Stimulated activated CD8-positive, alpha-beta memory T cell treated with anti-CD3 and anti-CD28 coated beads, Interleukin-15, amount 100 ng/mL, for 1 hour (primary cell): Measurements from ENCODE around the gene GMFB.
"Not testable (repeated sequence)": the region's sequence is repeated elsewhere in the genome, so short reads cannot be mapped to it uniquely, and the experiment has no call there.

Source experiments
- DNase-seq: peaks from one replicate; pipeline ENCODE4 v3.0.0-alpha.2; 2020; ENCODE audit warnings: low read depth

GMFB gene

GRCh38 chr14:54490445-54491175, 1.8 kb upstream of the GMFB start:
- no peak for DNase-seq

GRCh38 chr14:54489731-54490444, 1.1 kb upstream of the GMFB start:
- no peak for DNase-seq

DNA sequence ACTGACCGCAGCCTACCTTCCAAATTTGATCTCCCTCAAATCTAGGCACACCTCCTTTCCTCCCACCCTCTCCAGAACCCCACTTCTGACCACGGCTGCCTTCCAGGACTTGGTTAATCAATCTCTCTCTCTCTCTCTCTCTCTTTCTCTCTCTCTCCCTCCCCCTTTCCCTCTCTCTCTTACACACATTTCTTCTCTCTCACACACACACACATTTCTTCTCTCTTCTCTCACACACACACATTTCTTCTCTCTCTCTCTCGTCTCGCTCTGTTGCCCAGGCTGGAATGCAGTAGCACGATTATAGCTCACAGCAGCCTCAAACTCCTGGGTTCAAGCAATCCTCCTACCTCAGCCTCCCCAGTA, 521 bp upstream of the GMFB start:
- DNase-seq, result no peak

DNA sequence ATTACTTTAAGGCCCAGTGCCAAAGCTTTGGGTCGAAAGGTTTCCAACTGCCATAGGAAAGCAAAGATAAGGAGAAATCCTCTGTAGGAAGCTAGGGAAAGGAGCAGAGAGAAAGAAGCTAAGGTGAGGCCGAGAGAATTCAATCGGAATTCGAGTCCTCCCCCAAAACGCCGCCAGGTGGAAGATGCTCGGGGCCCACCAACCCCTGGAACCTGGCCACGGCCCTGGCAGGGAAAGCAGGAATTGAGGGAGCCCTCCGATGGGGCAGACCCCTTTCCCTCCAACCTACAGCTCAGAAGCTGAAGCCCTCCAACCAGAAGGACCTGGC, 498 bp downstream of the GMFB start:
- DNase-seq, result no peak

DNA sequence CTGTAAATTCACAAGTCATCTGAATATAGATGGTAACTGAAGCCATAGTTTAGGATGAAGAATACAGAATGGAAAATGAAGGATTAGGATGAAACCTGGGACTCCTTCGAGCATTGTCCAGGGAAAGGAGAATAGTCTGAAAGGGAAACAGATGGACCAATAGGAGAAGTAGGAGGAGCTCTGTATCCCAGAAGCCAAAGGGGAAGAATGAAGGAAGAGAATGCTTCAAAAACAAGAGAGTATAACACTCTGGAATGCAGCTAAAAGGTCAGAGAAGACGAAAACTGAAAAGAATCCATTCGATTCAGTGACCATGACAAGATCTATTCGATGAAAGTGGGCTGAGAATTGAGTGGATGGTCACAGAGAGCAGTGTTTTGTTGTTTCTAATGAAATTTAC, 1.0 kb downstream of the GMFB start:
- DNase-seq, result no peak

GRCh38 chr14:54486685-54487084, 2.1 kb downstream of the GMFB start:
- DNase-seq, result no peak

DNA sequence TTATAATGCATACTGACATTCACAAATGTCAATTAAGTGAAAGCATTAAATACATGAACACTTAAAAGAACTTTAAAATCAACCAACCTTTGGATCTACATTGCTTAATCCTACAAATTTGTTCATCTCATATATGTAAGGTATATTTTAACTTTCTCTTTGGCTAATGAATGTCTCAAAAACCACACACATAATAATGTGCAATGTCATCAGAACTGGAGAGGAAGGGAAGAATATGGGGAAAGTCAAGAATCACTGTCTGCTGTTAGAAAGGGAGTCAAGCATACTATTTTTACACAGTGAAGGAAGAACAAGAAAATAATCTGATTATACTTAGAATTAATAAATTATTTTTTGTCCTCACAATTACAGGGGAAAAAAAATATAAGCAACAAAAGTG, 4.9 kb downstream of the GMFB start:
- DNase-seq, result no peak

- DNase-seq, result no peak
Measured at GRCh38 chr14:54483073-54483745, 5.6 kb downstream of the GMFB start.

DNA sequence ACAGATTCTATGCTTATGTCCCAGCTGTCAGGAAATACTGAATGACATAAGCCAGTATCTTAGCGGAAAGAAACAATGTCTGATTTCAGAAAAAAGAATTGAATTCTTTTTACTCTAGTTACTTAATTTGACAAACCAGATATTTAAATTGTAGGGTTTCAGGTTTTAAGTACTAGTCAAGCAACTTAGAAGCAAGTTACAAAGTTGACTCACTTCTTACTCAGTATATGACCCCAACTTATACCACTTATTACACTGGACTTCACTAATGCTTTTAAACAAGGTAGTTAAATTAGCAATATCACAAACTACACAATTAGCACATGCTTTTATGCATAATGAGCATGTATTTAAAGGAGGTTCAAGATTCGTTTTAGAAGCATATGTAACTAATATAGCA, 7.1 kb downstream of the GMFB start:
- DNase-seq, result no peak

DNA sequence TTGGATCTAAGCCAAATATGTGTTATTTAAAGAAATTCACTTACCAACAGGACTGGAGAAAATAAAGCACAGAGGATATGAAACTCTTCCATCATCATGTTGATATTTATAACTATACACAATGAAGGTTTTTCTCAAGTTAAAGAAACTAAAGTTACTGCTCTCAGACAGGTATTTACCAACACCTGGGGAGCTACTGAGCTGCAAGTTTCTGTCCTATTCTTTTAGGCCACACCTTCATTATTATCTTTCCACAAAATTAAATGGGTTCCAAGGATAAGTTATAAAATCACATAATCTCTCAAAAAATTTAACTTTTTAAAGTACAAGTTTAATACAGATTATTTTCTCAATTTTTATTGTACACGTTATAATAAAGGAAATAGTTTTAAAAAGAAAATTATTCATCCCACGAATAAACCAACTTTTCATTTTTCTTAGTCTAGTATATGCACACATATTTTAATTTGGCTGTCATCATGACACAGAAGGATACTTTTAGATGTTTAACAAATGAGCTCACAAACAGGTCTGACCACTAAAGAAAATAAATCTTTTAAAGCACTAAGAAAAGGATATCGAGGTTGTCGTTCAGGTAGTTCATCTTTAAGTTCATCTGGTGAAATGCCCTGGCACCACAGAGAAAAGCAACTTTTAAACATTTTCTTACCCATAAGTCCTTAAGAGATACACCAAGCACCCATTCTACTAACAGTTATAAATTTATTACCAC, 7.8 kb downstream of the GMFB start:
- no peak for DNase-seq

GRCh38 chr14:54478636-54479215, 10.1 kb downstream of the GMFB start:
- DNase-seq, result no peak

DNA sequence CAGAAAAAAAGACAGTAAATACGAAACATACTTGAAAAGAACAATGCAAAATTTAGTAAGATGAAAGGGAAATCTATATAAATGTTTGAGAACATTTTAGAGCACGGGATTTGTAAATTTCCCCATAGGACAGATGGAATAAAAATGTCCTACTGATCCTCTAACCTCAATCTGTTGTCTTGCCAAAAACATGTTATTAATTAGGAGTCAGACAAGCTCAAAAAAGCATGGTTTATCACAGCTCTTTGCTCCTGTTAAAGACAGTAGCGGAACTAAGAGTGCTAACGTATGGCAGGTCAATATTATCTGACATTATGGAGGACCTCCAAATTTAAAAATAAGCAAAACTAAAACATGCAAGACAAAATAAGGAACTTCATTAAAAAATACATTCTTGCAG, 12.9 kb downstream of the GMFB start:
- no peak for DNase-seq

GRCh38 chr14:54475187-54475899, 13.4 kb downstream of the GMFB start:
- DNase-seq, result no peak

DNA sequence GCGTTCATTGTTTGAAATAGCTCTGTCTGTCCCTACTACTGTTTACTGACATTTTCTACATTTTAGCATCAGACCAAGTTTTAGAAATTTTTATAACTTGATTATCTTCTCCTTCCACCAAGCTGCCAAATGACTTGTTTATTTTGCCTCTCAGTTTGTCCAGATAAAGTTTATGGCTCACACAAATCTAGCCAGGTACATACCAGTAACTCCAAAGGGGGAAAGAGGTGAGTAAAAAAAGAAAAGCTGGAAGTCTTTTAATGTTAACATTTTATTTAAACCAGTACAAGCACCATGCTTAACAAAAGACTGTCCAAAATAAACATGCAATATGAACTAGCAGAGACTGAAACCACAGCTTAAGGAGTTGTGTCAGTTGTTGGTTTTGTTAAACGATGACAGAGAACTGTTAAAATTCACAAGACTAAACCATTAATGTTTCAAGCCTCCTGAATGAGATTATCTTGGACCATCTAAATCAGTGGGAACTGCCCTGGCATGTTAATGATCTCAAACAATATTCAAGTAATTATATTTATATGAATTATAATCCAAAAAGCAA, 14.5 kb downstream of the GMFB start:
- no peak for DNase-seq

- no peak for DNase-seq
Measured at GRCh38 chr14:54472315-54472714, 16.5 kb downstream of the GMFB start.

- no peak for DNase-seq
Measured at GRCh38 chr14:54471641-54472040, 17.1 kb downstream of the GMFB start.

DNA sequence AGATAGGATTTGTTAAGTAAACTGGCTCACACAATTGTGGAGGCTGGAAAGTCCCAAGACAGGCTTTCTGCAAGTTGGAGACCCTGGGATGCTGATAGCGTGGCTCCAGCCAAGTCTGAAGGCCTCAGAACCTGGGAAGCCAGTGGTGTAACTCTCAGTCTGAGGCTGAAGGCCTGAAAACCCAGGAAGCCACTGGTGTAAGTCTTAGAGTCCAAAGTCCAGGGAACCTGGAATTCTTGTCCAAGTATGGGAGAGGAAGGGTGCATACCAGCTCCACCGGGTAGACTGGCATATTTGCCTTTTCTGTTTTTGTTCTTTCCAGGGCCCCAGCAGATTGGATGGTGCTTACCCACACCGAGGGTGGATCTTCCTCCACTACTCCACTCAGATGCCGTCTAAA, 18.1 kb downstream of the GMFB start:
- no peak for DNase-seq

DNA sequence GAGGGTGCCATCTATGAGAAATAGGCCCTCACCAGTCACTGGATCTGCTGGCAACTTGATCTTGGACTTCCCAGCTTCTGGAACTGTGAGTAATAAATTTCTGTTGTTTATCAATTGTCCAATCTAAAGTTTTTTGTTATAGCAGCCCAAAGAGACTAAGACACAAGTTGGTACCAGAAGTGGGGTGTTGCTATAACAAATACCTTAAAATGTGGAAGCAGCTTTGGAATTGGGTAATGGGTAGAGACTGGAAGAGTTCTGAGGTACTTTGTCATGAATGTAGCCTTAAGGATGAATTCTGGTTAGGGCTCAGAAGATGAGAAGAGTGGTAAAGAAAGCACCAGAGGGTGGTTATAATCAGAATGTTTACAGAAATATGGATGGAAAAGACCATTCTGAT, 21.5 kb downstream of the GMFB start:
- DNase-seq, result no peak

DNA sequence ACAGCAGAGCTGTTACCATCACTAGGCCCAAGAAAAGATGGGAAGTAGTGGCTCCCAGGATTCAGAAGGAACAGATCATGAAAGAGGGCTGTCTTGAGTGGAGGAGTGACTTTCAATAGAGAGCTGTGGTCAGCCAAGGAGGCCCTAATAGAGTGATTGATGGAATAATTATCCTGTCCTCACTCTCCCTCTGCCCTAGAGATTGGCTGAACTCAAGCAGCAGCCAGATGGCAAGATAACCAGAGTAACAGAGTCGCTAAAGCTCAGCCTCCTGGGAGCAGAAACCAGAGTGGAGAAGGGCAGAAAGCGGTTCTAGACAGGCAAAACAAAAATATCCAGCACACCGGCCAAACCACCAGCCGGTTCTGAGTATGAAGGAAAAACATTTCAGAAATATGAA, 23.1 kb downstream of the GMFB start:
- no peak for DNase-seq

DNA sequence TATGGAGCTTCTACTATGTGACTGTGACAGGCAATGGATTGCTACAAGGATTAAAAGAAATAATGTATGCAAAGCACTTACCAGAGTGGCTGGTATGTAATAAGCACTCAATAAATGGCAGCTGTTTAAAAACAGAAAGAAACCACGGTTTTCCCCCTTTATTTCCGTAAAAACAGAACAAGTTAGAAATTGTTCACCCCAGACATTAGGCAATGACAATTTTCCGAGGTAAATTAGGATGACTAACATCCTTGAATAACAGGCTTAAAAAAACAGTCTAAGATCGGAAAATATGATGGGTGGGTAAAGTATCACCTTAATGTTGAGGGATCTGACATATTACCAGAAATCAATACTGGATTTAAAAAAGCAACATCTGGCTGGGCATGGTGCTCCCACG, 26.7 kb downstream of the GMFB start:
- DNase-seq, result no peak

DNA sequence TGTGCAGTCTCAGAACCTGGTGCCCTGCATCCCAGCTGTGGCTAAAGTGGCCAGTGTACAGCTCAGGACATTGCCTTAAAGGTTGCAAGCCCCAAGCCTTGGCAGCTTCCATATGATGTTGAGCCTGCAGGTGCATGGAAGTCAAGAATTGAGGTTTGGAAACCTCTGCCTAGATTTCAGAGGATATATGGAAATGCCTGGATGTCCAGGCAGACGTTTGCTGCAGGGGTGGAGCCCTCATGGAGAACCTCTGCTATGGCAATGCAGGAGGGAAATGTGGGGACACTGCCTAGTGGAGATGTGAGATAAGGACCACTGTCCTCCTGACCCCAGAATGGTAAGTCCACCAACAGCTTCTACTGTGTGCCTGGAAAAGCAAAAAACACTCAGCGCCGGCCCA, 29.7 kb downstream of the GMFB start:
- DNase-seq, result no peak

- DNase-seq, result not testable (repeated sequence)
Measured at GRCh38 chr14:54458536-54458935, 30.2 kb downstream of the GMFB start.
